GM18520 (cell line): ENCODE measurements around the gene RFFL.

Experiments used
- ATAC-seq: cut with Tn5 transposase; IDR thresholded peaks from one replicate; pipeline ENCODE4 v1.9.1; 2021; ENCODE audit not compliant: unreplicated experiment

The RFFL gene

GRCh38 chr17:34979650-34980352 is 83.7 kb downstream of the RFFL start:
- no peak for ATAC-seq

- no peak for ATAC-seq
These were observed 84.4 kb downstream of the RFFL start for GRCh38 chr17:34979153-34979552.

- ATAC-seq: no peak
These were observed 88.4 kb downstream of the RFFL start for GRCh38 chr17:34974794-34975785.

GRCh38 chr17:34974179-34974578 is 89.3 kb downstream of the RFFL start:
- ATAC-seq: no peak

- ATAC-seq: peak; percentile 78
These were observed 102.2 kb downstream of the RFFL start, which contains the start of the genes CCT6B and ZNF830 for GRCh38 chr17:34961093-34961911. TSS of gene CCT6B (minus strand) at chr17:34961460. CDS start at chr17:34961393, 67 bp downstream. TSS of gene ZNF830 (plus strand) at chr17:34961540. CDS start at chr17:34961567, 27 bp downstream.

GRCh38 chr17:34958438-34958837 is 105.1 kb downstream of the RFFL start:
- no peak for ATAC-seq
